Ascending aorta (tissue), 2 donors: ENCODE measurements around the gene RIOK3. TPM values are rescaled to one million over a fixed set of nuclear protein-coding genes. Genes with fewer than 3 reads are reported as not detected.
A peak's percentile ranks its signal among the peaks of the same experiment; 100 is the strongest.
"Not testable (repeated sequence)": the region's sequence is repeated elsewhere in the genome, so short reads cannot be mapped to it uniquely, and the experiment has no call there.

ENCODE experiments used
- DNase-seq, 2 donors: peaks; one replicate each; pipeline ENCODE4 v3.0.0-alpha.2; 2019; ENCODE audit warnings: low spot score in 2 of 2
- H3K27ac ChIP-seq, 2 donors: fragments of 200-600 bp; sonication (generic); one replicate each; pipeline ENCODE4 v1.5.1; 2016 to 2017; ENCODE audit warnings: mild to moderate bottlenecking in 1 of 2
- H3K27me3 ChIP-seq: fragments of 200-600 bp; sonication (generic); one replicate; pipeline ENCODE4 v1.5.1; 2017
- H3K36me3 ChIP-seq, 2 donors: fragments of 200-600 bp; sonication (generic); one replicate each; pipeline ENCODE4 v1.5.1; 2016
- H3K4me1 ChIP-seq, 2 donors: fragments of 200-600 bp; sonication (generic); one replicate each; pipeline ENCODE4 v1.5.1; 2016 to 2017; ENCODE audit warnings: mild to moderate bottlenecking in 1 of 2
- H3K4me3 ChIP-seq, 2 donors: fragments of 200-600 bp; sonication (generic); one replicate each; pipeline ENCODE4 v1.5.1; 2016 to 2017; ENCODE audit warnings: mild to moderate bottlenecking in 1 of 2
- H3K9me3 ChIP-seq, 2 donors: fragments of 200-600 bp; sonication (generic); one replicate each; pipeline ENCODE4 v1.5.1; 2016
- CTCF ChIP-seq, 3 experiments: fragments of 200-600 bp in 2 of 3; fragments of 450-650 bp in 1 of 3; sonication (generic) in 2 of 3; IDR thresholded peaks; one replicate each; pipeline ENCODE4 v1.5.1; 2016 to 2019; ENCODE audit warnings: antibody characterized with exemption in 3 of 3, mild to moderate bottlenecking in 1 of 3, moderate library complexity in 1 of 3
- intact Hi-C: fragments of 100-400 bp; cut with DNase I; formaldehyde crosslinking; loops from one replicate; pipeline ENCODE4 v1.15.1; 2023
- total RNA-seq: library from RNA; depleted of rRNA; stranded (reverse); fragments of >200 nt; gene quantifications from one replicate; pipeline ENCODE4 v1.1.0, GENCODE V29; 2016

Gene RIOK3
- total RNA-seq, 1 donor from 2014 or later, result 9.3 TPM

DNA sequence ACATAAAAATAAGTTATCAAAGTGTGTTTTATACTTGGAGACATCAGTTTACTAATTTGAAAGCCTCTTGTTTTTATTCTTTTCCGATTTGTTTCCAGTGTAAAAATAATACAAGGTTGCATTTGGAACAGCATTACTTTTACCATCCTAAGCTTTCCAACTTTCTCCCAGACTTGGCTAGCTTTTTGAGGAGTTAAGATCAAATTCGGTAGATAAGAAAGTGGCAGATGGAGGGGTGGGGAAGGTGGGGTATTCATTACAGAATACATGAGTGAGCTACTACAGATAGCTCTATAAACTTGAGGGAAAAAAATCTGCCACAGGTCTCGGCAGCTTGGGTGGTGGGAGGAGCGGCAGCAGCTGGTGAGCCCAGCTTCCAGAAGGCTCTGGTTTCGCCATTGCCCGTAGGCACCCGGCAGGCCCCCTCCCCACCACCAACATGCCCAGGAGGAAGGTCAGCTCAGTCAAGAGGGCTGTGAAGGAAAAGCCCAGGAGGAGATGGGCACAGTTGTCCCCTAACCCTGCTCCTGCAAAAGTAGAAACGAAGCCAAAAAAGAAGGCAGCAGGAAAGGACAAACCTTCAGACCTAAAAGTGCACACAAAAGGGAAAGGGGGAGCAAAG, 31.6 kb downstream of the RIOK3 start:
- no peak for TF ChIP-seq CTCF (IDR thresholded peaks at IDR 0.05)
- Histone ChIP-seq H3K27ac (peak overlapping the region; percentile 77 to 78), H3K27me3 (no peaks in the 10 kb centered on the region), H3K36me3 (peaks cover 21 to 23% of the 10 kb centered on the region in 2 donors), H3K9me3 (no peaks in the 10 kb centered on the region), H3K4me3 (no peak overlapping the region), H3K4me1 (peaks cover 3 to 16% of the 10 kb centered on the region in 2 donors)
- DNase-seq, result no peak
- intact Hi-C loops, result loop anchor here (10.0 kb wide), 1 partner anchor 250 kb away; no protein-coding TSS in a partner anchor

DNA sequence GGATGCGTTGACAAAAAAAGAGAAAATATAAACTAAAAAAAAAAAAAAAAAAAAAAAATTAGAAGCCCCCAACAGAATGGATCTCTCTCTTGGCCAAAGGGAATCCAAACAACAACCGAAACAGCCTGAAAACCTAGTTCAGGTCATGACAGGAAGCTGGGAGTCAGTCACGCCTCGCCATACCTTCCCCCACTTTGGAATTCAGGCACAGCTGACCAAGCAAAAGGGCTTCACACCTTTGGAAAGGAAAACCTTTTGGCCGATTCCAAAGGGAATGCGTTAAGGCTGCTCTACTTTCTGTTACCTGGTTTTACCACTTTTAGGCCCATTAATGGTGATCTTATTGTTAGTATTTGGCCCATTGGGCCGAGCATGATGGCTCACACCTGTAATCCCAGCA, 32.3 kb downstream of the RIOK3 start:
- intact Hi-C loops, result loop anchor here (10.0 kb wide), 1 partner anchor 251 kb away; no protein-coding TSS in a partner anchor
- Histone ChIP-seq H3K27ac (peak overlapping the region; percentile 77 to 78), H3K4me3 (no peak overlapping the region), H3K27me3 (no peaks in the 10 kb centered on the region), H3K36me3 (peaks cover 14 to 16% of the 10 kb centered on the region in 2 donors), H3K4me1 (peaks cover 3 to 19% of the 10 kb centered on the region in 2 donors), H3K9me3 (no peaks in the 10 kb centered on the region)
- DNase-seq, result no peak
- no peak for TF ChIP-seq CTCF (IDR thresholded peaks at IDR 0.05)

- DNase-seq, result peak; percentile 42 to 82
- TF ChIP-seq CTCF (IDR thresholded peaks at IDR 0.05), result no peak
- Histone ChIP-seq H3K9me3 (no peaks in the 10 kb centered on the region), H3K27me3 (no peaks in the 10 kb centered on the region), H3K4me3 (peak overlapping the region; percentile 47 to 61), H3K36me3 (no peaks in the 10 kb centered on the region), H3K27ac (peak overlapping the region; percentile 90 to 95), H3K4me1 (peaks cover 3 to 19% of the 10 kb centered on the region in 2 donors)
- intact Hi-C loops, result loop anchor here (1.0 to 10.0 kb wide), 2 partner anchors 15 to 253 kb away; partner anchors contain the start of gene RMC1
Observed at GRCh38 chr18:23487738-23488570, 34.9 kb downstream of the RIOK3 start.

GRCh38 chr18:23489586-23489985, 36.5 kb downstream of the RIOK3 start:
- H3K36me3 ChIP-seq, H3K4me3 ChIP-seq, H3K9me3 ChIP-seq, H3K27me3 ChIP-seq: not testable (repeated sequence)
- peaks cover 3 to 15% of the 10 kb centered on the region in 2 donors for H3K4me1 ChIP-seq
- intact Hi-C loops, result loop anchor here (1.0 to 10.0 kb wide), 2 partner anchors 36 to 255 kb away; partner anchors contain the start of gene RIOK3
- H3K27ac ChIP-seq, result peak overlapping the region; percentile 90 to 95
- peak in 1 of 2 donors; percentile 82 for DNase-seq

DNA sequence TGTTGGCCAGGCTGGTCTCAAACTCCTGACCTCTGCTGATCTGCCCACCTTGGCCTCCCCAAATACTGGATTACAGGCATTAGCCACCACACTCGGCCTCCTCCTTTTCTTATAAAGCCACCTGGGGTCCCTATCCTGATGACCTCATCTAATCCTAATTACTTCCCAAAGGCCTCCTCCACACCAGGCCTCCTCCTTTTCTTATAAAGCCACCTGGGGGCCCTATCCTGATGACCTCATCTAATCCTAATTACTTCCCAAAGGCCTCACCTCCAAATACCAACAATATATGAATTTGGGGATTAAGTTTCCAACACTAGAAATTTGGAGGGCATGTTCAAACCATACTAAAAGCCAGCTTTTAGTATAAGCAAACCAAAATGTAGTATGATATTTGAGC, 40.6 kb downstream of the RIOK3 start:
- no peak for DNase-seq
- peaks cover 0 to 9% of the 10 kb centered on the region in 2 donors for H3K4me1 ChIP-seq
- H3K4me3 ChIP-seq, result no peak overlapping the region
- intact Hi-C loops, result no loop called here
- no peaks in the 10 kb centered on the region for H3K27me3 ChIP-seq
- no peaks in the 10 kb centered on the region for H3K9me3 ChIP-seq
- TF ChIP-seq CTCF (IDR thresholded peaks at IDR 0.05), result no peak
- H3K27ac ChIP-seq, result no peak overlapping the region
- H3K36me3 ChIP-seq, result no peaks in the 10 kb centered on the region

DNA sequence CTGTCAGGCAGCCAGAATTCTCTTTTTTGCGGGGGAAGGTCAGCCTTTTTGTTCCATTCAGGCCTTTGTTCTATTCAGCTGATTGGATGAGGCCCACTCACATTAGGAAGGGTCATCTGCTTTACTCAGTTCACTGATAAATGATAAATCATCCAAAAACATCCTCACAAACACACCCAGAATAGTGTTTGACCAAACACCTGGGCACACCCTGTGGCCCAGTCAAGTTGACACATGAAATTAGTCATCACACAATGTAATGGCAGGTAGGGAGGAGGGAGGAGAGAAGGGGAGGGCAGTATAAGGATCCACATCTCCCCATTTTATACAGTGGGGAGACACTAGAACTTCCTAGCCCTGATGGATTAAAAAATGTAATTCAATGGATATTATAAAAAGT, 41.9 kb downstream of the RIOK3 start:
- no peak overlapping the region for H3K4me3 ChIP-seq
- no peak for TF ChIP-seq CTCF (IDR thresholded peaks at IDR 0.05)
- peaks cover 0 to 9% of the 10 kb centered on the region in 2 donors for H3K4me1 ChIP-seq
- DNase-seq, result no peak
- no peak overlapping the region for H3K27ac ChIP-seq
- intact Hi-C loops, result no loop called here
- no peaks in the 10 kb centered on the region for H3K9me3 ChIP-seq
- H3K27me3 ChIP-seq, result no peaks in the 10 kb centered on the region
- H3K36me3 ChIP-seq, result no peaks in the 10 kb centered on the region
